Motor neuron (in vitro differentiated cells): Measurements from ENCODE around the gene SLC35E1. TPM values are rescaled to one million over a fixed set of nuclear protein-coding genes. Genes with fewer than 3 reads are reported as not detected.

ENCODE experiments used
- ATAC-seq, 8 experiments: fragments of 200-7000 bp; cut with Tn5 transposase; replicated peaks in 6 of 8; 2 replicates each; pipeline ENCODE4 v1.8.0; 2021; ENCODE audit warnings: mild to moderate bottlenecking in 8 of 8, moderate library complexity in 8 of 8
- H3K27ac ChIP-seq, 2 donors: fragments of 250-450 bp; sonication (Bioruptor Pico); 2 replicates each; pipeline ENCODE4 v1.9.0; 2021; ENCODE audit warnings: antibody characterized with exemption in 2 of 2, mild to moderate bottlenecking in 2 of 2, moderate library complexity in 1 of 2
- H3K4me1 ChIP-seq, 2 donors: fragments of 250-450 bp; sonication (Bioruptor Pico); replicated peaks in 1 of 2; 2 replicates each; pipeline ENCODE4 v1.6.1; 2021; ENCODE audit warnings: antibody characterized with exemption in 2 of 2, mild to moderate bottlenecking in 2 of 2, moderate library complexity in 1 of 2
- H3K4me3 ChIP-seq, 5 donors: fragments of 250-450 bp; sonication (Bioruptor Pico); 2 replicates each; pipeline ENCODE4 v1.9.0; 2021; ENCODE audit warnings: antibody characterized with exemption in 5 of 5, mild to moderate bottlenecking in 5 of 5, moderate library complexity in 4 of 5
- WGBS, 10 experiments: fragments of 450-650 bp; shearing (Covaris generic); methylation state at CpG; one replicate each; pipeline ENCODE4 v1.0.0; 2022; 5-methylcytosine and 5-hydroxymethylcytosine counted together
- in situ Hi-C, 9 experiments: fragments of 400-800 bp; cut with MboI; loops; one replicate each; pipeline ENCODE4 v1.15.0; 2021; ENCODE audit warnings: low sequenced_read_pairs in 9 of 9, low pct_unique_long_range_greater_than_20kb in 2 of 9; ENCODE audit not compliant: unreplicated experiment in 9 of 9
- total RNA-seq, 8 experiments: library from RNA; unstranded; fragments of 300-600 nt; gene quantifications; 2 replicates each; pipeline versions ENCODE4 v1.2.3 to v1.2.4, GENCODE V29; 2022

Gene SLC35E1
- total RNA-seq, 8 experiments from 2014 or later: 19.5 to 37.4 (median 29.2) TPM

- WGBS, 10 experiments: 83 to 100% (median 100%) methylated on average over 1 to 4 of the region's 10 CpGs; no CpG with 5 or more reads in 4 of the 10 experiments
- Histone ChIP-seq H3K4me3 (no peak overlapping the region), H3K4me1 (peaks cover 8 to 22% of the 10 kb centered on the region in 2 donors), H3K27ac (no peak overlapping the region)
- ATAC-seq: no peak
- in situ Hi-C loops: no loop called here
Observed at GRCh38 chr19:16594131-16594586, 21.9 kb upstream of the SLC35E1 start.

GRCh38 chr19:16593181-16593580 lies 21.0 kb upstream of the SLC35E1 start:
- H3K4me3 ChIP-seq: no peak overlapping the region
- in situ Hi-C loops: no loop called here
- WGBS, 10 experiments: 50 to 100% (median 100%) methylated on average over 1 of the region's 4 CpGs; no CpG with 5 or more reads in 7 of the 10 experiments

GRCh38 chr19:16591803-16592556 lies 19.8 kb upstream of the SLC35E1 start:
- in situ Hi-C loops: no loop called here
- no peak overlapping the region for H3K27ac ChIP-seq
- peak in 2 of 8 experiments; percentile 4 to 11 for ATAC-seq
- H3K4me1 ChIP-seq: peaks cover 22 to 41% of the 10 kb centered on the region in 2 donors
- 34 to 100% (median 76%) methylated on average over 1 to 5 of the region's 10 CpGs; no CpG with 5 or more reads in 3 of the 10 experiments for WGBS, 10 experiments
- no peak overlapping the region for H3K4me3 ChIP-seq

More at GRCh38 chr19:16593181-16593580, 21.0 kb upstream of the SLC35E1 start:
- ATAC-seq: peak in 1 of 8 experiments; percentile 61
- Histone ChIP-seq H3K4me1 (peaks cover 10 to 29% of the 10 kb centered on the region in 2 donors), H3K27ac (no peak overlapping the region)

GRCh38 chr19:16590876-16591802 lies 18.9 kb upstream of the SLC35E1 start:
- Histone ChIP-seq H3K4me1 (peaks cover 29 to 49% of the 10 kb centered on the region in 2 donors), H3K27ac (no peak overlapping the region), H3K4me3 (no peak overlapping the region)
- WGBS, 10 experiments: 78 to 100% (median 91%) methylated on average over 1 to 8 of the region's 9 CpGs
- in situ Hi-C loops: no loop called here
- no peak for ATAC-seq

GRCh38 chr19:16589917-16590316 lies 17.7 kb upstream of the SLC35E1 start:
- no peak for ATAC-seq
- in situ Hi-C loops: no loop called here
- no peak overlapping the region for H3K4me3 ChIP-seq
- 100% methylated on average over 1 of the region's 3 CpGs; no CpG with 5 or more reads in 9 of the 10 experiments for WGBS, 10 experiments
- H3K27ac ChIP-seq: peak overlapping the region in 1 of 2 donors; percentile 15
- H3K4me1 ChIP-seq: peaks cover 32 to 51% of the 10 kb centered on the region in 2 donors

GRCh38 chr19:16588824-16589577 lies 16.8 kb upstream of the SLC35E1 start:
- ATAC-seq: no peak
- 0 to 100% (median 89%) methylated on average over 1 to 8 of the region's 11 CpGs for WGBS, 10 experiments

GRCh38 chr19:16587833-16588823 lies 15.9 kb upstream of the SLC35E1 start:
- 0 to 80% (median 59%) methylated on average over 1 to 15 of the region's 26 CpGs; no CpG with 5 or more reads in 3 of the 10 experiments for WGBS, 10 experiments
- in situ Hi-C loops: no loop called here
- peak overlapping the region in 1 of 2 donors; percentile 12 for H3K27ac ChIP-seq
- no peak overlapping the region for H3K4me3 ChIP-seq
- peaks cover 46 to 67% of the 10 kb centered on the region in 2 donors for H3K4me1 ChIP-seq
- ATAC-seq: peak in 3 of 8 experiments; percentile 2 to 19 (median 13)

More at GRCh38 chr19:16588824-16589577, 16.8 kb upstream of the SLC35E1 start:
- Histone ChIP-seq H3K27ac (no peak overlapping the region), H3K4me3 (no peak overlapping the region), H3K4me1 (peaks cover 39 to 58% of the 10 kb centered on the region in 2 donors)
- in situ Hi-C loops: no loop called here

GRCh38 chr19:16586991-16587832 lies 15.0 kb upstream of the SLC35E1 start:
- in situ Hi-C loops: no loop called here
- H3K27ac ChIP-seq: peak overlapping the region in 1 of 2 donors; percentile 12
- ATAC-seq: peak in 6 of 8 experiments; percentile 2 to 45 (median 32)
- 0 to 70% (median 33%) methylated on average over 1 to 9 of the region's 20 CpGs; no CpG with 5 or more reads in 4 of the 10 experiments for WGBS, 10 experiments
- H3K4me3 ChIP-seq: no peak overlapping the region
- peaks cover 46 to 74% of the 10 kb centered on the region in 2 donors for H3K4me1 ChIP-seq

- Histone ChIP-seq H3K4me3 (no peak overlapping the region), H3K27ac (peak overlapping the region in 1 of 2 donors; percentile 27), H3K4me1 (peaks cover 41 to 74% of the 10 kb centered on the region in 2 donors)
- ATAC-seq: no peak
- WGBS, 10 experiments: 81 to 100% methylated on average over 1 to 3 of the region's 9 CpGs; no CpG with 5 or more reads in 8 of the 10 experiments
- in situ Hi-C loops: no loop called here
Observed at GRCh38 chr19:16586477-16586871, 14.3 kb upstream of the SLC35E1 start.

GRCh38 chr19:16585808-16586476 lies 13.7 kb upstream of the SLC35E1 start:
- in situ Hi-C loops: no loop called here
- peaks cover 41 to 72% of the 10 kb centered on the region in 2 donors for H3K4me1 ChIP-seq
- no peak overlapping the region for H3K4me3 ChIP-seq
- 33 to 100% (median 99%) methylated on average over 1 to 7 of the region's 11 CpGs; no CpG with 5 or more reads in 2 of the 10 experiments for WGBS, 10 experiments
- H3K27ac ChIP-seq: no peak overlapping the region
- ATAC-seq: no peak
